ENCODE data around the gene MALRD1. TPM values are rescaled to one million over a fixed set of nuclear protein-coding genes. Genes with fewer than 3 reads are reported as not detected.

MALRD1 gene
- total RNA-seq, 1 donor from 2014 or later = 0.84 TPM

- peaks cover 4% of the 10 kb centered on the region for H3K9me3 Mint-ChIP-seq
- H3K36me3 Mint-ChIP-seq (ENCODE audit: low read depth) = no peaks in the 10 kb centered on the region
- H3K27me3 Mint-ChIP-seq (ENCODE audit: low read depth) = no peaks in the 10 kb centered on the region
- peak overlapping the region; percentile 44 for H3K27ac Mint-ChIP-seq (ENCODE audit: unreplicated experiment)
- no peak overlapping the region for H3K4me3 Mint-ChIP-seq
- H3K4me1 Mint-ChIP-seq = peaks cover 16% of the 10 kb centered on the region
- DNase-seq (ENCODE audit: low read depth, low spot score) = no peak
- TF ChIP-seq CTCF (conservative IDR thresholded peaks at IDR 0.05) = no peak
Measured at GRCh38 chr10:19628767-19629560, 580.4 kb downstream of the MALRD1 start.

- peak; percentile 14 for DNase-seq (ENCODE audit: low read depth, low spot score)
- Mint-ChIP-seq H3K27me3 (ENCODE audit: low read depth) (no peaks in the 10 kb centered on the region), H3K4me3 (no peak overlapping the region), H3K9me3 (peaks cover 4% of the 10 kb centered on the region), H3K36me3 (ENCODE audit: low read depth) (no peaks in the 10 kb centered on the region), H3K4me1 (peaks cover 16% of the 10 kb centered on the region), H3K27ac (ENCODE audit: unreplicated experiment) (peak overlapping the region; percentile 28)
- no peak for TF ChIP-seq CTCF (conservative IDR thresholded peaks at IDR 0.05)
Measured at GRCh38 chr10:19629567-19629966, 581.0 kb downstream of the MALRD1 start.

GRCh38 chr10:19634163-19634562, 585.6 kb downstream of the MALRD1 start:
- peaks cover 17% of the 10 kb centered on the region for H3K4me1 Mint-ChIP-seq
- H3K27me3 Mint-ChIP-seq (ENCODE audit: low read depth) = no peaks in the 10 kb centered on the region
- TF ChIP-seq CTCF (conservative IDR thresholded peaks at IDR 0.05) = no peak
- no peak overlapping the region for H3K4me3 Mint-ChIP-seq
- H3K36me3 Mint-ChIP-seq (ENCODE audit: low read depth) = no peaks in the 10 kb centered on the region
- DNase-seq (ENCODE audit: low read depth, low spot score) = no peak
- H3K27ac Mint-ChIP-seq (ENCODE audit: unreplicated experiment) = no peak overlapping the region
- H3K9me3 Mint-ChIP-seq = peaks cover 4% of the 10 kb centered on the region

GRCh38 chr10:19638182-19638895, 589.7 kb downstream of the MALRD1 start:
- no peak overlapping the region for H3K4me3 Mint-ChIP-seq
- H3K9me3 Mint-ChIP-seq = no peaks in the 10 kb centered on the region
- H3K36me3 Mint-ChIP-seq (ENCODE audit: low read depth) = no peaks in the 10 kb centered on the region
- H3K27me3 Mint-ChIP-seq (ENCODE audit: low read depth) = no peaks in the 10 kb centered on the region
- no peak for DNase-seq (ENCODE audit: low read depth, low spot score)
- H3K4me1 Mint-ChIP-seq = peaks cover 6% of the 10 kb centered on the region
- H3K27ac Mint-ChIP-seq (ENCODE audit: unreplicated experiment) = no peak overlapping the region
- TF ChIP-seq CTCF (conservative IDR thresholded peaks at IDR 0.05) = no peak

GRCh38 chr10:19638896-19639233, 590.3 kb downstream of the MALRD1 start:
- DNase-seq (ENCODE audit: low read depth, low spot score) = no peak
- no peak for TF ChIP-seq CTCF (conservative IDR thresholded peaks at IDR 0.05)
- Mint-ChIP-seq H3K27me3 (ENCODE audit: low read depth) (no peaks in the 10 kb centered on the region), H3K36me3 (ENCODE audit: low read depth) (no peaks in the 10 kb centered on the region), H3K27ac (ENCODE audit: unreplicated experiment) (no peak overlapping the region), H3K9me3 (no peaks in the 10 kb centered on the region), H3K4me1 (peaks cover 6% of the 10 kb centered on the region), H3K4me3 (no peak overlapping the region)
